HG02763 (cell line): ENCODE measurements around the gene CLCNKA.

Experiments used
- ATAC-seq: cut with Tn5 transposase; IDR thresholded peaks from one replicate; pipeline ENCODE4 v1.9.1; 2021; ENCODE audit warnings: mild to moderate bottlenecking, moderate library complexity; ENCODE audit not compliant: unreplicated experiment

The CLCNKA gene

GRCh38 chr1:16076031-16076864, 54.4 kb downstream of the CLCNKA start:
- ATAC-seq, result no peak

- no peak for ATAC-seq
These were observed 55.0 kb downstream of the CLCNKA start for GRCh38 chr1:16076865-16077238.

DNA sequence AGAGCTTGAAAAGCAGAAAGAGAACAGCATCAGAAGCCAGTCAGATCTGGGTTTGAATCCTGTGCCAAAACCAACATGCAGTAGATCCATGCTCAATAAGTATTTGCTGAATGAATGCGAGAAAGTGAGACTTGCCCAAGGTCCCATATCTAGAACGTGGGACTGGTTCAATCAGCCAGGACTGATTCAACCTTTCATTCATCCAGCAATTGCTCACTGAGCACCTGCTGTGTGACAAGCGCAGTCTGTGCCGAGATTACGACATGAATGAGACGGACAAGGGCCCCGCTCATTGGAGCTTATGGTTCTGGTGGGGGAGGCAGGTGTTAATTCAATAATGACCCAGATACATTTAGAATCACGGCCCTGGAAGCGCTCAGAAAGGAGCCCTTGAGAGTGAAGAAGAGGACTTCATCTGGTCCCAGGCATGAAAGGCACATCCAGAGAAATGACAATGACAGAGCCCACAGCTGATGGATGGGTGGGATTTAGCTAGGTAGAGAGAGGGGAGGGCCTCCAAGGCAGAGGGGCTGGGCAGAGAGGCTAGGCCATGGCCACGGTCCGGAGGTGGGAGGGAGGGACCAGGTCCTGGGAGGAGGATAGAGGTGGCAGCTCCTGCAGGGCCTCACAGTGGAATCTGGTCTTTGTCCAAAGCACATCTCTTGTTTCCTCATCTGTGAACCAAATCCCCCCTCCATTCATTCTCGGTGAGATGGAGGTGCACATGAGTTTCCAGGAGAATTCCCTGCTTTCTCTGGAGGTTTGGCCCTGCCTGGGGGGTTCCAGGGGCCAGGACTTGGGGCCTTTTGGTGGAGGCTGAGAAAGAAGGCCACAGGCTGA, 55.8 kb downstream of the CLCNKA start:
- ATAC-seq, result no peak

DNA sequence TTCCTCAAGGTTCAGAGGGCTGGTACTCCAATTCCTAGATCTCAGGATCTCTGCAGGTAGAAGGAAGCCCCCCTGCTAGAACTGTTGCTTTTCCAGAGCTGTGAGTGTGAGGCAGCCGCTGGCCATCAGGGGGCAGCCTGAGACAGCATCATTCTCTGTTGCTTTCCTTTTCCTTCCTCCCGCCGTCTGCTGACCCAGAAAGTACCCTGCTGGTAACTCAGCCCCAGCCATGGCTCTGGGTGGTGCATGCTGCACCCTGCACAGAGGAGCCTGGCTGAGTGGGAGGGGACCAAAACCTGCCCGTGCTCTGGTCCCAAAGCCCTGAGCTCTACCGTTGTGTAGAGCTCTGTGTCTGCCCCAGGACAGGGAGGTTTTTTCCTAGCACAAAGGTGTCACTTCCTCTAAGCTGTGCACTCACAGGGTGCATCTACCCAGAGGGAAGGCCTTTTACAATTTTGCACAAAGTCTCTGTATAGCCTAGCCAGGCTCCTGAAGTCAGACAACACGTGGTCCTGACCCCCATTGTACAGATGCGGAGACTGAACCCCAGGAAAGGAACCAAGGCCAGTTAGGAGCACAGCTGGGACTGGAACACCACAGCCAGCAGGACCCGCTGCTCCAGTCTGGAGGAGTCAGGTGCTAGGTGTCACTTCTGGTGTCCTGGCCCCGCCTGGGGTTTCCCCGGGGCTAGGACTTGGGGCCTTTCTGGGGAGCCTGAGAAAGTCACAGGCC, 57.3 kb downstream of the CLCNKA start:
- ATAC-seq, result no peak

GRCh38 chr1:16080422-16081150, 58.8 kb downstream of the CLCNKA start:
- ATAC-seq, result no peak

- ATAC-seq, result no peak
These were observed 59.8 kb downstream of the CLCNKA start for GRCh38 chr1:16081636-16082035.

DNA sequence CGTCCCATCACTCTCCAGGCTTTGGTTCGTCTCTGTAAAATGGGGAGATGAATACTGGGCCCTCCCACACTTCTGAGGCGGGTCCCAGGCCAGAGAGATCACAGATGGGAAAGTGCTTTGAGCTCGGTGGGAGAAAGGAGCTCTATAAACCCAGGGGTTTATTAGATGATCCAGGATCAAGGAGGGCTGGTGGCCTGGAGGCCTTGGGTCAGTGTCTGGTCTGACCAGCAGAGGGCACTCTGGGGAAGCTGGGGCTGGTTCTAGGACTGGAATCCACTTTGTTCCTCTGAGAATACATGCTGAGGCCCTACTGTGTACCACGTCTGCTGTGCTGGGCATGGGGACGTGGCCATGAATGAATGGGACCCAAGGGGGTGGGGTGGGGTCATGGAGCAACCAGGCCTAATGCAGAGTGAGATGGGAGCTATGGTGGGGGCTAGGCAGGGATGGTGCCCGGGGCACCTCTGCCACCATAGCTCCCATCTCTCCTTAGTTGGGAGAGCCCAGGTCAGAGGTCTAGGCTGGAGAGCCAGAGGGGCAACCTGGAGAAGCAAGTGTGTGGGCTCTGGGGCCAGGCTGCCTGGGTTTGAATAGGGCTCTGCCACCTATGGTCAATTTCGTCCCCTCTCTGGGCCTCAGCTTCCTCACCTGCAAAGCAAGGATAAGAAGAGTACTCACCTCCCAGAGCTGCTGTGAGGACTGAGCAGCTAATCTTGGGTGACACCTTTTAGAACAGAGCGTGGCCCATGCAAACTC, 60.6 kb downstream of the CLCNKA start:
- no peak for ATAC-seq

DNA sequence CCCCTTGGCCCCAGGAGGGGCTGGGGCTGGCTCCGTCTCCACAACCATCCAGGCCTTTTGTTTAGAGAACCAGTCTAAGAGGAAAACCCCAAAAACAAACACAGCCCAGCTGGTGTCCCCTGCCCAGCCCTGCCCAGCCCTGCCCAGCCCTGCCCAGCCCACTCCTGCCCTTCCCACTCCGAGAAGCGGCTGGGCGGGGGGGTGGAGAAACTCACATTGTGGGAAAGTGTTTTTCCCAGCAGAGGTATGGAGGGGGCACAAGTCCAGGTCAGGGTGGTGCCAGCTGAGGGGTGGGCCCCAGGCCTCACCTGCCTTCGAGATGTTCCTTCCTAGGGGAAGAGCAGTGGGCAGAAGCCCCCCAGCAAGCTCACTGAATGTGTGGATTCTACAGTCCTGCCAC, 61.6 kb downstream of the CLCNKA start:
- no peak for ATAC-seq
